ENCODE data around the gene ABCA7. TPM values are rescaled to one million over a fixed set of nuclear protein-coding genes. Genes with fewer than 3 reads are reported as not detected.

The ABCA7 gene
- total and polyA plus RNA-seq, 2 of the 13 experiments (the other 11 are each of a cell fraction or from before 2014, with no cell fraction given): 4.4 to 32.4 TPM

DNA sequence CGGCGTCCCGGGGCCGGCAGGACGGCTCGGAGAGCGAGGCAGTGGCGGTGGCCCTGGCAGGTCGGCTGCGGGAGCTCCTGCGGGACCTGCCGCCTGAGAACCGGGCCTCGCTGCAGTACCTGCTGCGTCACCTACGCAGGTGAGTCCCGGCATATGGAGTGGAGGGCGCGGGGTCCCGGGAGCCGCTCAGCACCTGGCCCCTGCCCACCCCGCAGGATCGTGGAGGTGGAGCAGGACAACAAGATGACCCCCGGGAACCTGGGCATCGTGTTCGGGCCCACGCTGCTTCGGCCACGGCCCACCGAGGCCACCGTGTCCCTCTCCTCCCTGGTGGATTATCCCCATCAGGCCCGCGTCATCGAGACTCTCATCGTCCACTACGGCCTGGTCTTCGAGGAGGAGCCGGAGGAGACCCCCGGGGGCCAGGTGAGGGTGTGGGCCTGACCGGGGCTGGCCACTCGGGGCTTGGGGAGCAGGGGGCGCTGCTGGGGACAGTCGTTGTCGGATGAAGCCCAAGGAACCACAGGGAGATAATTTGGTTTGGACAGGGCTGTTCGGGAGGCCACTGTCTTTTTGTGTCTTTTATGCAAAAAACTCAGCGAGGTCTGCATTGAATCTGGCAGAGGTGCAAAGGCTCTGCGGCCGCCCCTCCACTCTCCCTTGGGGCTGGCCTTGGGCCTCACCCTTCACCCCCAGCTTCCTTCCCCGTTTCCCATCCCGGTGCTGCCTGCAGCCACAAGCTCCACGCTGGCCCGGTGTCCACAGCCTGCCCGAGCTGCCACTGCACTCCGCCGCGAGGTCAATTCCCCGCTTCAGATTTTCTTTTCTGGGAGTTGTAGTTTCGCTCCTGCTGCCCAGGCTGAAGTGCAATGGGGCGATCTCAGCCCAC is 43.3 kb downstream of the ABCA7 start:
- Histone ChIP-seq H3K9ac (ENCODE audit: insufficient read depth, low read depth, low read length) (no peak overlapping the region), H2AFZ (ENCODE audit: low read length) (no peak overlapping the region), H3K36me3 (replicated peaks in 1 of 2; ENCODE audit: control insufficient read depth in 1 of 2, insufficient read depth in 2 of 2, low read length in 2 of 2) (peaks cover 7% of the 10 kb centered on the region in 2 experiments; a peak in 4 of 5 replicates), H3K4me1 (ENCODE audit: insufficient read depth, low read length) (peaks cover 9% of the 10 kb centered on the region), H3K79me2 (ENCODE audit: insufficient read depth, low read length) (no peaks in the 10 kb centered on the region), H4K20me1 (ENCODE audit: insufficient read depth, low read length) (no peaks in the 10 kb centered on the region), H3K27ac (ENCODE audit: extremely low read length, insufficient read depth, low read length) (no peak overlapping the region), H3K4me2 (ENCODE audit: low read depth, low read length) (no peak overlapping the region), H3K9me3 (ENCODE audit: low read length) (no peaks in the 10 kb centered on the region), H3K4me3 (replicated peaks in 1 of 3; ENCODE audit: insufficient read depth in 1 of 3, low read depth in 2 of 3, low read length in 3 of 3) (no peak overlapping the region), H3K27me3 (ENCODE audit: control insufficient read depth in 1 of 2, insufficient read depth in 2 of 2, low read length in 2 of 2) (no peaks in the 10 kb centered on the region)
- FAIRE-seq (no peak), ATAC-seq (no peak; the same call in 1 of the 3 replicates), DNase-seq (ENCODE audit: low spot score) (no peak)
- in situ Hi-C loops (cut with HindIII; ENCODE audit: extremely low pct_ligation_motif_present, low pct_unique_long_range_greater_than_20kb) (no loop called here), intact Hi-C loops (cut with micrococcal nuclease; ENCODE audit: unreplicated experiment) (no loop called here)
- WGBS (ENCODE audit: low lambda C conversion rate): 98% methylated on average over 39 of the region's 59 CpGs
- BruUV-seq (replicated peaks): no TSS peak
- ChIA-PET CTCF (ENCODE audit: low intra/inter-chr PET ratio, low total read pairs) (no interaction called here), POLR2A (interaction anchor here (0.9 kb wide), 1 partner anchor 11 kb away, joined by 4 read pairs; no protein-coding TSS in a partner anchor)
- no peak for TF ChIP-seq SIN3B (IDR thresholded peaks at IDR 0.05; ENCODE audit: low read length)
- TF ChIP-seq, protein P1, sequence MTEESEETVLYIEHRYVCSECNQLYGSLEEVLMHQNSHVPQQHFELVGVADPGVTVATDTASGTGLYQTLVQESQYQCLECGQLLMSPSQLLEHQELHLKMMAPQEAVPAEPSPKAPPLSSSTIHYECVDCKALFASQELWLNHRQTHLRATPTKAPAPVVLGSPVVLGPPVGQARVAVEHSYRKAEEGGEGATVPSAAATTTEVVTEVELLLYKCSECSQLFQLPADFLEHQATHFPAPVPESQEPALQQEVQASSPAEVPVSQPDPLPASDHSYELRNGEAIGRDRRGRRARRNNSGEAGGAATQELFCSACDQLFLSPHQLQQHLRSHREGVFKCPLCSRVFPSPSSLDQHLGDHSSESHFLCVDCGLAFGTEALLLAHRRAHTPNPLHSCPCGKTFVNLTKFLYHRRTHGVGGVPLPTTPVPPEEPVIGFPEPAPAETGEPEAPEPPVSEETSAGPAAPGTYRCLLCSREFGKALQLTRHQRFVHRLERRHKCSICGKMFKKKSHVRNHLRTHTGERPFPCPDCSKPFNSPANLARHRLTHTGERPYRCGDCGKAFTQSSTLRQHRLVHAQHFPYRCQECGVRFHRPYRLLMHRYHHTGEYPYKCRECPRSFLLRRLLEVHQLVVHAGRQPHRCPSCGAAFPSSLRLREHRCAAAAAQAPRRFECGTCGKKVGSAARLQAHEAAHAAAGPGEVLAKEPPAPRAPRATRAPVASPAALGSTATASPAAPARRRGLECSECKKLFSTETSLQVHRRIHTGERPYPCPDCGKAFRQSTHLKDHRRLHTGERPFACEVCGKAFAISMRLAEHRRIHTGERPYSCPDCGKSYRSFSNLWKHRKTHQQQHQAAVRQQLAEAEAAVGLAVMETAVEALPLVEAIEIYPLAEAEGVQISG (CRISPR knock-in tag; IDR thresholded peaks at IDR 0.05): no peak
- TF ChIP-seq NCOA2 (CRISPR knock-in tag; IDR thresholded peaks at IDR 0.05): no peak
- TF ChIP-seq ZNF224 (CRISPR knock-in tag; IDR thresholded peaks at IDR 0.05): no peak

Measured in HepG2 (cell line).